Tibial artery (tissue), 4 donors: ENCODE results near the gene YPEL1.

Source experiments
- DNase-seq, 2 donors: peaks; one replicate each; pipeline ENCODE4 v3.0.0-alpha.2; 2019
- H3K27ac ChIP-seq, 2 donors: fragments of 200-600 bp; sonication (generic) in 1 of 2; 1 replicate in 1 of 2; 2 replicates in 1 of 2; pipeline ENCODE4 v1.5.1; 2018 to 2019; ENCODE audit warnings: mild to moderate bottlenecking in 1 of 2
- H3K27me3 ChIP-seq, 2 donors: fragments of 200-600 bp; sonication (generic) in 1 of 2; one replicate each; pipeline versions ENCODE4 v1.5.1 to v1.6.0; 2016 to 2019
- H3K36me3 ChIP-seq, 3 donors: fragments of 200-600 bp; sonication (generic) in 2 of 3; one replicate each; pipeline ENCODE4 v1.5.1; 2016 to 2019; ENCODE audit warnings: mild to moderate bottlenecking in 2 of 3
- H3K4me1 ChIP-seq, 4 donors: fragments of 200-600 bp; sonication (generic) in 2 of 4; 1 replicate in 3 of 4; 2 replicates in 1 of 4; pipeline ENCODE4 v1.5.1; 2016 to 2019
- H3K4me3 ChIP-seq, 2 donors: fragments of 200-600 bp; sonication (generic) in 1 of 2; 1 replicate in 1 of 2; 2 replicates in 1 of 2; pipeline ENCODE4 v1.5.1; 2018 to 2019; ENCODE audit warnings: mild to moderate bottlenecking in 2 of 2
- H3K9me3 ChIP-seq, 3 donors: fragments of 200-600 bp; sonication (generic) in 1 of 3; one replicate each; pipeline ENCODE4 v1.5.1; 2016 to 2019
- CTCF ChIP-seq, 2 experiments: fragments of 200-600 bp in 1 of 2; fragments of 450-650 bp in 1 of 2; IDR thresholded peaks; one replicate each; pipeline ENCODE4 v1.5.1; 2017 to 2019; ENCODE audit warnings: antibody characterized with exemption in 2 of 2, mild to moderate bottlenecking in 1 of 2, moderate library complexity in 1 of 2
- intact Hi-C: fragments of 100-400 bp; cut with DNase I; formaldehyde crosslinking; loops from one replicate; pipeline ENCODE4 v1.15.0; 2023; ENCODE audit warnings: low total_unique reads

YPEL1 gene

GRCh38 chr22:21735200-21736083 lies at the start of gene YPEL1:
Gene YPEL1 (minus strand): TSS chr22:21735794. CDS start chr22:21710744, 25,050 bp downstream.
- H3K36me3 ChIP-seq, result no peaks in the 10 kb centered on the region
- intact Hi-C loops, result loop anchor here (5.0 kb wide), 1 partner anchor 132 kb away; the partner anchor contains the start of gene MAPK1
- H3K4me3 ChIP-seq, result peak within 1 kb of the TSS; percentile 64 to 78
- peak; percentile 95 to 98 for DNase-seq
- no peak for TF ChIP-seq CTCF (IDR thresholded peaks at IDR 0.05)
- no peaks in the 10 kb centered on the region for H3K27me3 ChIP-seq
- peaks cover 0 to 16% (median 13%) of the 10 kb centered on the region in 4 donors for H3K4me1 ChIP-seq
- H3K9me3 ChIP-seq, result no peaks in the 10 kb centered on the region
- H3K27ac ChIP-seq, result peak within 1 kb of the TSS; percentile 72 to 78

GRCh38 chr22:21780259-21780658 lies 44.7 kb upstream of the YPEL1 start:
- TF ChIP-seq CTCF (IDR thresholded peaks at IDR 0.05), result no peak
- no peak overlapping the region for H3K4me3 ChIP-seq
- H3K27me3 ChIP-seq, result no peaks in the 10 kb centered on the region
- intact Hi-C loops, result no loop called here
- no peaks in the 10 kb centered on the region for H3K9me3 ChIP-seq
- no peak for DNase-seq
- H3K36me3 ChIP-seq, result peaks cover 12 to 55% (median 41%) of the 10 kb centered on the region in 3 donors
- H3K4me1 ChIP-seq, result no peaks in the 10 kb centered on the region
- H3K27ac ChIP-seq, result no peak overlapping the region

- intact Hi-C loops, result no loop called here
- Histone ChIP-seq H3K4me3 (no peak overlapping the region), H3K9me3 (no peaks in the 10 kb centered on the region), H3K27ac (no peak overlapping the region), H3K4me1 (no peaks in the 10 kb centered on the region), H3K27me3 (no peaks in the 10 kb centered on the region), H3K36me3 (peaks cover 7 to 54% (median 39%) of the 10 kb centered on the region in 3 donors)
- DNase-seq, result no peak
- TF ChIP-seq CTCF (IDR thresholded peaks at IDR 0.05), result no peak
These were observed 43.9 kb upstream of the YPEL1 start for GRCh38 chr22:21779444-21779843.

- H3K36me3 ChIP-seq, result peaks cover 5 to 50% (median 33%) of the 10 kb centered on the region in 3 donors
- TF ChIP-seq CTCF (IDR thresholded peaks at IDR 0.05), result no peak
- H3K9me3 ChIP-seq, result no peaks in the 10 kb centered on the region
- H3K4me1 ChIP-seq, result no peaks in the 10 kb centered on the region
- intact Hi-C loops, result no loop called here
- DNase-seq, result no peak
- H3K27ac ChIP-seq, result no peak overlapping the region
- H3K4me3 ChIP-seq, result no peak overlapping the region
- no peaks in the 10 kb centered on the region for H3K27me3 ChIP-seq
These were observed 43.2 kb upstream of the YPEL1 start for GRCh38 chr22:21778705-21779363.

GRCh38 chr22:21771631-21771976 lies 36.0 kb upstream of the YPEL1 start:
- intact Hi-C loops, result no loop called here
- Histone ChIP-seq H3K27me3 (no peaks in the 10 kb centered on the region), H3K9me3 (no peaks in the 10 kb centered on the region), H3K36me3 (peaks cover 45 to 71% (median 62%) of the 10 kb centered on the region in 3 donors), H3K4me3 (no peak overlapping the region), H3K4me1 (no peaks in the 10 kb centered on the region), H3K27ac (no peak overlapping the region)
- no peak for TF ChIP-seq CTCF (IDR thresholded peaks at IDR 0.05)
- no peak for DNase-seq
